GM12873 (cell line): ENCODE results near the gene HDAC7.

Experiments
- TF ChIP-seq, protein P1 (sequence below): IDR thresholded peaks from 2 replicates; pipeline ENCODE4 v1.5.1; 2012; ENCODE audit warnings: low read depth, mild to moderate bottlenecking, moderate library complexity, low read length, control low read depth; ENCODE audit not compliant: insufficient read depth; ENCODE audit errors: missing control alignments

HDAC7 gene

DNA sequence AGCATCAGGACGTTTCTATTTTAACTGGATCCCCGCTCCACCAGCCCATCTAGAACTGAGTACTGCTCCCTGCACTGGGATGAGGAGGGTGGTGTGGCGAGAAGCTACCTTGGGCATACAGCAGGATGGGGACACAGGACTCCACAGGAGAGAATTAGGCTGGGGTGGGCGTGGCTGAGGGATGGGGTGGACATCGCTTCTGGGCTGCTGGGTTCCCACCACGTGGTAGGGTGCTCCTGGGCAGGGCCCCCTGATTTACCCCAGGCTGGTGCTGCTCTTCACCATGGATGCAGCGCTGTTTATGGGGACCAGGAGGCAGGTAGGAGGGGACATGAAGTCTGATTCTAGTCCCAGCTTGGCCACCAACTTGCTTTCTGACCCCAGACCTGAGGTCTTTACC lies 43.2 kb upstream of the HDAC7 start:
- TF ChIP-seq, protein P1, sequence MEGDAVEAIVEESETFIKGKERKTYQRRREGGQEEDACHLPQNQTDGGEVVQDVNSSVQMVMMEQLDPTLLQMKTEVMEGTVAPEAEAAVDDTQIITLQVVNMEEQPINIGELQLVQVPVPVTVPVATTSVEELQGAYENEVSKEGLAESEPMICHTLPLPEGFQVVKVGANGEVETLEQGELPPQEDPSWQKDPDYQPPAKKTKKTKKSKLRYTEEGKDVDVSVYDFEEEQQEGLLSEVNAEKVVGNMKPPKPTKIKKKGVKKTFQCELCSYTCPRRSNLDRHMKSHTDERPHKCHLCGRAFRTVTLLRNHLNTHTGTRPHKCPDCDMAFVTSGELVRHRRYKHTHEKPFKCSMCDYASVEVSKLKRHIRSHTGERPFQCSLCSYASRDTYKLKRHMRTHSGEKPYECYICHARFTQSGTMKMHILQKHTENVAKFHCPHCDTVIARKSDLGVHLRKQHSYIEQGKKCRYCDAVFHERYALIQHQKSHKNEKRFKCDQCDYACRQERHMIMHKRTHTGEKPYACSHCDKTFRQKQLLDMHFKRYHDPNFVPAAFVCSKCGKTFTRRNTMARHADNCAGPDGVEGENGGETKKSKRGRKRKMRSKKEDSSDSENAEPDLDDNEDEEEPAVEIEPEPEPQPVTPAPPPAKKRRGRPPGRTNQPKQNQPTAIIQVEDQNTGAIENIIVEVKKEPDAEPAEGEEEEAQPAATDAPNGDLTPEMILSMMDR: no peak

DNA sequence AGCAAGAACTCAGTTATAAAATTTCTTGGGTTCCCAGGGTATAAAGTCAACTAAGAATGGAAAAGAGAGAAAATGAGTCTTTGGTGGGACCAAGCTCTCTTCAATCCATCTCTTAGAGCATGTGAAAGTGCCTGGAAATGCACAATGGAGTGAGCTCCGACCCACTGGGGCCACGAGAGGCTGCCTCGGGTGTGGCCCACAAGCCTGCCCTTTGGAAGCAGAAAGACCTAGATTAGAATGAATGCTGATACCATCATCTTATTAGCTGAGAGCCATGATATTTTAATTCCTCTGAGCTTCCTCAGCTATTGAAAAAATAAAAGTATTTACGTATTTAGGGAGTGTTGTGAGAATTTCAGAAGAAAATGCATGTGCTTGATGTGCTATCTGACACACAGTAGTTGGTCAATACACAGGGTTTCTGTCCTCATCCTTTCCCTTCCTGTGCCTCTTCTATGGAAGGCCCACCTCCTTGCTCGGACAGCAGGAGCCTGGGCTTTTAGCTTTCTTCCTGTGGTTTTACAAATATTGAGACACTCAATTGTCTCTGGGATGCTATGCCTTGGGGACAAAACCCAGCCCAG lies 42.6 kb upstream of the HDAC7 start:
- TF ChIP-seq, protein P1: no peak

DNA sequence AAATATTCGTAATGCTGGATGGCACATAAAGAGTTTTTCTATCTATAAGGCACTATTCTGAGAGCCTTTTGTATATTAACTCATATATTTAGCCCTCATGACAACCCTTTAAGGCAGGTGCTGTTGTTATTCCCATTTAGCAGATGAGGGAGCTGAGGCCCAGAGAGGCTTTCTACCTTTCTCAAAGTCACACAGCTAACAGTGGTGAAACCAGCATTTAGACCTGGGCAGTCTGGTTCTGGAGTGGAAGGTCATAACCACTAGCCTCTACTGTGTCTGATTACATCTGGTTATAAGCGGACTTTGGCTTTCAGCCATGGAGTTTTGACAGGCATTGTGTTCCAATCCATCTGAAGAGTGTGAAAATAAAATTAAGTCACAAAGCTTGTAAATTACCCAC lies 41.2 kb upstream of the HDAC7 start:
- TF ChIP-seq, protein P1: no peak

DNA sequence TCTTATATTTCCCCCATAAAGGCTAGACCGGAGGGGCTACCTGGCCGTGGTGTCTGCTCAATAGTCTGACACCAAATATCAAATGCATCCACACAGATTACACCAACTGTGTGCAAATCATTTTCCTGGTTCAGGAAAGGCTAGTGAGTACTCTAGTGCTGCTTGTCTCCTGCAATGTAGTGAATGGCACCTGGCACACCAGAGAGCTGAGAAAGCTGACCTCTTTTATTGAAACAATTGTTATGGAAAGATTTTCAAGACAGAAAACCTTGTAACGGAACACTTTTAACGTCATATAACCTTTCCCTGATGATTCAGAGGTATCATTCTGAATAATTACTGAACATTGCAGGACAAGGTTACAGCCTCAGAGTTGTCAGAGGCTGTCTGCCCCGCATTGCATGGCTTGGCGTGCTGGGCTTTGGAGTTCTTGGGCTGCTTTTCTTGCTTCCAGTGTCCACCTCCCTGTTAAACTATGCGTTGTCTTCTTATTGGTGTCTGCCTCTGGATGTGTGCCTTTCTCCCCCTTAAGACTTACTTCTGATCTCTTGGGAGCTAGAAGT lies 40.7 kb upstream of the HDAC7 start:
- TF ChIP-seq, protein P1: no peak

DNA sequence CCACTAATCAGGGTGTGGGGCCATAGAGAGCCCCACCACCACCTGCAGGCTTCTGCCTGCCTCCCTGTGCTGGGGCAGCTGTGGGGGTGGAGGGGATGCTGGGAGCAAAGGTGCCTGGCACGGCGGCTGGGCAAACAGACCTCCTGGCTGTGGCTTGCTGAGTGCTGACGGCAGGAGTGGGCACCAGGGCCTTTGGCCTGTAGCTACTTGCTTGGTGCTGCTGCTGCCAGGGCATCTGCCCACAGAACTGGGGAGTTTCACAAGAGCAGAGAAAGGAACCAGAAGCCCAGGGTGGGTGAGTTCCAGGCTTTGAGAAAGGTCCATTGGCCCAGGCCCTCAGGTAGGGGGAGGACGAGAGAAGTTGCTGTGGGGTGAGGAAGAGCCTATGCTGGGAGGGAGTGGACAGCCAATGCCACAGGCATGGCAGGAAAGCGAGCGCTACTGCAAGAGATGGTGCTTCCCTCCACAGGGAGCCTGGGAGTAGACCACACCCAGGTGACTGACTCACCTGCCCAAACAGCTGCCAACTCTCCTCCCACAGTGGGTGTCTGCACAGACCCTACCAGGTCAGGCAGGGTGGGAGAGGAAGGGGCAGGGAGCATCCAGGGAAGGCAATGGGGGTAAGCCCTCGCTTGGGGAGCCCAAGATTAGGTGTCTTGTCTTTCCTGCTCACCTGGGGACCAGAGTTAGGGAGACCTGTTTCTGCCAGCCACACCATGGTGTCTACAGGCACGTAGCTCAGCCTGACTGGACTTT lies 39.0 kb upstream of the HDAC7 start:
- TF ChIP-seq, protein P1: no peak

DNA sequence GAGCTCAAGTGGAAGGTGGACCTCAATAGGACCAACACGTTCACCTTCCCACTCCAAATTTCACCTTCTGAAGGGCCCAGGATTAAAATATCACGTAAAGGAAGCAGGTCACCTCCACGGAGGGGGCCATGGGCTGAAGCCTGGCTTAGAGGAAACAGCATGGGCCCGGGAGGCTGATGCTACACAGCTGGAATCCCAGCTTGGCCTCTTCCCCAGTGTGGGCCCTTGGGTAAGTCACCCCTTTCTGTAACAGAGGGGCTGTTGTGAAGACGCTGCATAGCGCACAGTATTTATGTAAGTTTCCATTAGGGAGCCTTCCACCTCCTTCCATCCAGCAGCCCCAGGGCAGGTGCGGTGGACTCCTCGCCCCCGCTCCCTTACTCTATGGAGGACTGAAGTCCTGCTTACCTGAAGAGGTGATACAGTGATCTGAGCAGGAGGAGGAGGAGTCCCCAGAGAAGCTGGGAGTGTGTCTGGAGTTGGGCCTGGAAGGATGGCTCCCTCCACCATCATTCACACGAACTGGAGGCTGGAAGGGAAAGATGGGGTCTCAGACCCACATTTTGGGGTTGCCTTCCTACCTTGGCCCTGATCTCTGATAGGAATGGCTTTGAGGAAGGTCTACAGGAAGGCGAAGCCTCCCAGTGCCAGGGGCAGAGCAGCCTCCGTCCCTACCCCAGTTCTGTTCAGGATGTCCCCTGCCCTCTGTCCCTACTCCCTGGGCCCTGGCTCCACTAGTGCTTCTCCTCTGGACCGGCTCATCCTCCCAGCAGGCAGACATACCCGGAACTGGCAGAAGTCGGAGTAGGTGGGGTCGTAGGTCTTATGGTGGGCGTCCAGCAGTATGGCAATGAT lies 37.2 kb upstream of the HDAC7 start:
- TF ChIP-seq, protein P1: no peak

DNA sequence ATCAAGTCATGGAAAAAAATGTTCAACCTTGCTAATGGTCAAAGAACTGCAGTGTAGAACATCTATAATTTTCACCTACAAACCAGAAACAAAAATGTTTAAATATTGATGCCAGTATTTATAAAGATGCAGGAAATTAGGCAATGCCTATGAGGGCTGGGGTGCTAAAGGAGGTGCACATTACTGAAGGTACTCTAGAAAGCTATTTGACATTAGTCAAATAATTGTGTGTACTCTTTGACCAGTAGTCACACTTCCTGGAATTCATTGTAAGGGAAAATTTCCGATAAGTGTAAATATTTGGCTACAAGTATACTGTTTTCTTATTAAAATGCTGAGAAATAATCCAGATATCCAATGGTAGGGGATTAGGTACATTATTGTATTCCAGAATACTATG lies 36.4 kb upstream of the HDAC7 start:
- TF ChIP-seq, protein P1: no peak
